ENCODE results near the gene EZR. TPM values are rescaled to one million over a fixed set of nuclear protein-coding genes. Genes with fewer than 3 reads are reported as not detected.

EZR gene
- total and polyA plus RNA-seq, 2 donors (not counting 1 experiment from before 2014, with no cell fraction given), result 227 to 945 TPM

GRCh38 chr6:158739673-158740072, 79.5 kb downstream of the EZR start:
- no peaks in the 10 kb centered on the region for H3K79me2 ChIP-seq (ENCODE audit: control insufficient read depth, insufficient read depth, low read length)
- ChIA-PET CTCF (no interaction called here), POLR2A (no interaction called here)
- Mint-ChIP-seq H3K27me3 (no peaks in the 10 kb centered on the region), H3K27ac (no peak overlapping the region), H3K9me3 (ENCODE audit: insufficient read depth) (peaks cover 4% of the 10 kb centered on the region), H3K4me3 (no peak overlapping the region), H3K4me1 (no peaks in the 10 kb centered on the region)
- no peaks in the 10 kb centered on the region for H3K36me3 ChIP-seq (replicated peaks in 1 of 2; ENCODE audit: control extremely low read depth in 1 of 2, control insufficient read depth in 1 of 2, extremely low read depth in 1 of 2, insufficient read depth in 2 of 2, low read length in 1 of 2)
- DNase-seq (no peak), ATAC-seq (ENCODE audit: low read depth) (no peak)
- TF ChIP-seq EZH2 (IDR thresholded peaks at IDR 0.05; ENCODE audit: borderline replicate concordance, insufficient read depth, low read depth, low read length, poor library complexity, severe bottlenecking), result no peak
- TF ChIP-seq CTCF (IDR thresholded peaks at IDR 0.05), result no peak
- no peak overlapping the region for H3K27ac ChIP-seq (ENCODE audit: low read length in 2 of 2)
- no peaks in the 10 kb centered on the region for H4K20me1 ChIP-seq (ENCODE audit: control insufficient read depth, insufficient read depth, low read length, poor library complexity, severe bottlenecking)
- H3K9ac ChIP-seq (ENCODE audit: low read length), result no peak overlapping the region
- 100% methylated on average over 1 of the region's 1 CpG for WGBS (ENCODE audit: insufficient coverage)
- H3K4me1 ChIP-seq (ENCODE audit: control insufficient read depth in 2 of 2, insufficient read depth in 2 of 2, low read length in 2 of 2), result no peaks in the 10 kb centered on the region
- H2AFZ ChIP-seq (ENCODE audit: insufficient read depth, low read depth, low read length, poor library complexity, severe bottlenecking), result no peak overlapping the region
- H3K4me2 ChIP-seq (replicated peaks; ENCODE audit: low read depth, low read length, poor library complexity, severe bottlenecking), result no peak overlapping the region
- intact Hi-C loops (cut with micrococcal nuclease), result no loop called here
- H3K9me3 ChIP-seq (ENCODE audit: control extremely low read depth in 1 of 3, control insufficient read depth in 2 of 3, insufficient read depth in 1 of 3, low read length in 2 of 3), result peaks cover 0 to 17% (median 8%) of the 10 kb centered on the region in 3 donors
- H3K27me3 ChIP-seq (replicated peaks in 1 of 4; ENCODE audit: control extremely low read depth in 1 of 4, control insufficient read depth in 3 of 4, insufficient read depth in 4 of 4, low read length in 3 of 4), result no peaks in the 10 kb centered on the region
- H3K4me3 ChIP-seq (ENCODE audit: control extremely low read depth in 1 of 5, extremely low read depth in 1 of 5, insufficient read depth in 1 of 5, low read depth in 2 of 5, low read length in 4 of 5), result no peak overlapping the region

- no peak for ATAC-seq (ENCODE audit: low read depth)
Measured at GRCh38 chr6:158737710-158738615, 81.2 kb downstream of the EZR start.

More at GRCh38 chr6:158737710-158738615, 81.2 kb downstream of the EZR start:
- H2AFZ ChIP-seq (ENCODE audit: insufficient read depth, low read depth, low read length, poor library complexity, severe bottlenecking), result no peak overlapping the region
- ChIA-PET CTCF (no interaction called here), POLR2A (no interaction called here)
- H3K4me1 ChIP-seq (ENCODE audit: control insufficient read depth in 2 of 2, insufficient read depth in 2 of 2, low read length in 2 of 2), result no peaks in the 10 kb centered on the region
- H3K27me3 ChIP-seq (replicated peaks in 1 of 4; ENCODE audit: control extremely low read depth in 1 of 4, control insufficient read depth in 3 of 4, insufficient read depth in 4 of 4, low read length in 3 of 4), result no peaks in the 10 kb centered on the region
- H3K27ac ChIP-seq (ENCODE audit: low read length in 2 of 2), result no peak overlapping the region
- peaks cover 0 to 33% (median 14%) of the 10 kb centered on the region in 3 donors for H3K9me3 ChIP-seq (ENCODE audit: control extremely low read depth in 1 of 3, control insufficient read depth in 2 of 3, insufficient read depth in 1 of 3, low read length in 2 of 3)
- WGBS (ENCODE audit: insufficient coverage), result 100% methylated on average over 10 of the region's 12 CpGs
- H3K9ac ChIP-seq (ENCODE audit: low read length), result no peak overlapping the region
- peaks cover 4% of the 10 kb centered on the region for H3K9me3 Mint-ChIP-seq (ENCODE audit: insufficient read depth)
- H3K4me1 Mint-ChIP-seq, result no peaks in the 10 kb centered on the region
- H3K4me3 ChIP-seq (ENCODE audit: control extremely low read depth in 1 of 5, extremely low read depth in 1 of 5, insufficient read depth in 1 of 5, low read depth in 2 of 5, low read length in 4 of 5), result no peak overlapping the region
- no peak for DNase-seq
- H3K27ac Mint-ChIP-seq, result no peak overlapping the region
- H4K20me1 ChIP-seq (ENCODE audit: control insufficient read depth, insufficient read depth, low read length, poor library complexity, severe bottlenecking), result no peaks in the 10 kb centered on the region
- H3K36me3 ChIP-seq (replicated peaks in 1 of 2; ENCODE audit: control extremely low read depth in 1 of 2, control insufficient read depth in 1 of 2, extremely low read depth in 1 of 2, insufficient read depth in 2 of 2, low read length in 1 of 2), result no peaks in the 10 kb centered on the region
- no peaks in the 10 kb centered on the region for H3K79me2 ChIP-seq (ENCODE audit: control insufficient read depth, insufficient read depth, low read length)
- no peak overlapping the region for H3K4me2 ChIP-seq (replicated peaks; ENCODE audit: low read depth, low read length, poor library complexity, severe bottlenecking)
- H3K27me3 Mint-ChIP-seq, result no peaks in the 10 kb centered on the region
- no peak for TF ChIP-seq CTCF (IDR thresholded peaks at IDR 0.05)
- TF ChIP-seq EZH2 (IDR thresholded peaks at IDR 0.05; ENCODE audit: borderline replicate concordance, insufficient read depth, low read depth, low read length, poor library complexity, severe bottlenecking), result no peak
- intact Hi-C loops (cut with micrococcal nuclease), result no loop called here
- no peak overlapping the region for H3K4me3 Mint-ChIP-seq
